Thymus (tissue), 11 donors: Measurements from ENCODE around the gene BMPER. TPM values are rescaled to one million over a fixed set of nuclear protein-coding genes. Genes with fewer than 3 reads are reported as not detected.

ENCODE experiments used
- DNase-seq, 9 donors: peaks; one replicate each; pipeline ENCODE4 v3.0.0-alpha.2; 2013; ENCODE audit warnings: low spot score in 9 of 9, low read depth in 6 of 9, missing footprints in 1 of 9
- H3K27ac ChIP-seq, 2 donors: one replicate each; pipeline ENCODE4 v1.5.1; 2013; ENCODE audit warnings: control low read depth in 1 of 2, low read depth in 1 of 2, low read length in 1 of 2, mild to moderate bottlenecking in 1 of 2, moderate library complexity in 1 of 2
- H3K27me3 ChIP-seq, 2 donors: one replicate each; pipeline ENCODE4 v1.5.1; 2013; ENCODE audit warnings: low read length in 1 of 2; ENCODE audit not compliant: control insufficient read depth in 2 of 2, insufficient read depth in 1 of 2
- H3K36me3 ChIP-seq, 2 donors: one replicate each; pipeline ENCODE4 v1.5.1; 2013; ENCODE audit warnings: low read length in 1 of 2, mild to moderate bottlenecking in 1 of 2, moderate library complexity in 1 of 2; ENCODE audit not compliant: control insufficient read depth in 2 of 2, insufficient read depth in 2 of 2
- H3K4me1 ChIP-seq, 2 donors: one replicate each; pipeline ENCODE4 v1.5.1; 2013; ENCODE audit warnings: low read length in 2 of 2; ENCODE audit not compliant: control insufficient read depth in 2 of 2, insufficient read depth in 2 of 2
- H3K4me3 ChIP-seq, 2 donors: one replicate each; pipeline ENCODE4 v1.5.1; 2013; ENCODE audit warnings: low read length in 2 of 2, control low read depth in 1 of 2, mild to moderate bottlenecking in 1 of 2
- H3K9me3 ChIP-seq, 2 donors: one replicate each; pipeline ENCODE4 v1.5.1; 2013; ENCODE audit warnings: low read length in 1 of 2, mild to moderate bottlenecking in 1 of 2; ENCODE audit not compliant: control insufficient read depth in 2 of 2, insufficient read depth in 1 of 2
- WGBS: extraction: QIAGEN DNeasy Blood & Tissue Kit; methylation state at CpG from one replicate; pipeline ENCODE4 v1.1.7; 2013; 5-methylcytosine and 5-hydroxymethylcytosine counted together
- polyA plus RNA-seq: library from polyadenylated mRNA; stranded (reverse); fragments of 200-250 nt; gene quantifications from one replicate; pipeline ENCODE4 v1.2.3, GENCODE V29; 2013
- total RNA-seq: library from RNA; stranded (reverse); fragments of 120-200 nt; gene quantifications from one replicate; pipeline ENCODE4 v1.2.4, GENCODE V29; 2013
- donor health status: healthy.

BMPER gene
- total and polyA plus RNA-seq, 2 donors, result 1.0 to 4.5 TPM

- Histone ChIP-seq H3K27ac (peak overlapping the region in 1 of 2 donors; percentile 5), H3K27me3 (no peaks in the 10 kb centered on the region), H3K9me3 (peaks cover 0 to 3% of the 10 kb centered on the region in 2 donors), H3K4me1 (peaks cover 0 to 4% of the 10 kb centered on the region in 2 donors), H3K36me3 (no peaks in the 10 kb centered on the region), H3K4me3 (no peak overlapping the region)
- no peak for DNase-seq
- 87% methylated on average over 4 of the region's 4 CpGs for WGBS
Measured at GRCh38 chr7:34096198-34096651, 190.9 kb downstream of the BMPER start.

GRCh38 chr7:34096777-34097176 is 191.4 kb downstream of the BMPER start:
- Histone ChIP-seq H3K36me3 (no peaks in the 10 kb centered on the region), H3K9me3 (peaks cover 0 to 3% of the 10 kb centered on the region in 2 donors), H3K4me3 (no peak overlapping the region), H3K27ac (no peak overlapping the region), H3K4me1 (peaks cover 0 to 4% of the 10 kb centered on the region in 2 donors), H3K27me3 (no peaks in the 10 kb centered on the region)
- no peak for DNase-seq
- 77% methylated on average over 2 of the region's 2 CpGs for WGBS

- no peak for DNase-seq
- Histone ChIP-seq H3K27ac (no peak overlapping the region), H3K27me3 (no peaks in the 10 kb centered on the region), H3K9me3 (peaks cover 0 to 3% of the 10 kb centered on the region in 2 donors), H3K4me3 (no peak overlapping the region), H3K36me3 (no peaks in the 10 kb centered on the region), H3K4me1 (peaks cover 0 to 4% of the 10 kb centered on the region in 2 donors)
- 82% methylated on average over 4 of the region's 4 CpGs for WGBS
Measured at GRCh38 chr7:34100661-34101060, 195.3 kb downstream of the BMPER start.

- Histone ChIP-seq H3K27me3 (no peaks in the 10 kb centered on the region), H3K27ac (no peak overlapping the region)
- 53% methylated on average over 6 of the region's 6 CpGs for WGBS
Measured at GRCh38 chr7:34104115-34104514, 198.8 kb downstream of the BMPER start.

GRCh38 chr7:34104992-34105391 is 199.7 kb downstream of the BMPER start:
- Histone ChIP-seq H3K27ac (no peak overlapping the region), H3K9me3 (peaks cover 0 to 3% of the 10 kb centered on the region in 2 donors), H3K4me1 (no peaks in the 10 kb centered on the region), H3K27me3 (no peaks in the 10 kb centered on the region), H3K4me3 (no peak overlapping the region), H3K36me3 (no peaks in the 10 kb centered on the region)
- DNase-seq, result no peak
- 96% methylated on average over 1 of the region's 1 CpG for WGBS

More at GRCh38 chr7:34104115-34104514, 198.8 kb downstream of the BMPER start:
- Histone ChIP-seq H3K4me1 (no peaks in the 10 kb centered on the region), H3K9me3 (peaks cover 0 to 3% of the 10 kb centered on the region in 2 donors), H3K36me3 (no peaks in the 10 kb centered on the region), H3K4me3 (no peak overlapping the region)
- no peak for DNase-seq

- WGBS, result 94% methylated on average over 5 of the region's 5 CpGs
- Histone ChIP-seq H3K27me3 (no peaks in the 10 kb centered on the region), H3K4me1 (no peaks in the 10 kb centered on the region), H3K36me3 (no peaks in the 10 kb centered on the region), H3K27ac (no peak overlapping the region), H3K4me3 (no peak overlapping the region), H3K9me3 (peaks cover 0 to 3% of the 10 kb centered on the region in 2 donors)
- DNase-seq, result peak in 1 of 9 donors; percentile 12
Measured at GRCh38 chr7:34107276-34107675, 201.9 kb downstream of the BMPER start.

GRCh38 chr7:34108165-34108564 is 202.8 kb downstream of the BMPER start:
- Histone ChIP-seq H3K9me3 (no peaks in the 10 kb centered on the region), H3K4me1 (no peaks in the 10 kb centered on the region), H3K27ac (no peak overlapping the region), H3K4me3 (no peak overlapping the region), H3K36me3 (no peaks in the 10 kb centered on the region), H3K27me3 (no peaks in the 10 kb centered on the region)
- 84% methylated on average over 4 of the region's 4 CpGs for whole genome bisulfite sequencing
- DNase-seq, result no peak

- H3K4me3 ChIP-seq, result no peak overlapping the region
- H3K4me1 ChIP-seq, result no peaks in the 10 kb centered on the region
- no peaks in the 10 kb centered on the region for H3K36me3 ChIP-seq
- 83% methylated on average over 8 of the region's 8 CpGs for WGBS
- H3K9me3 ChIP-seq, result no peaks in the 10 kb centered on the region
- no peaks in the 10 kb centered on the region for H3K27me3 ChIP-seq
- DNase-seq, result no peak
- H3K27ac ChIP-seq, result no peak overlapping the region
Measured at GRCh38 chr7:34109936-34110780, 204.8 kb downstream of the BMPER start.

- WGBS, result 63% methylated on average over 3 of the region's 3 CpGs
- no peaks in the 10 kb centered on the region for H3K9me3 ChIP-seq
- no peaks in the 10 kb centered on the region for H3K27me3 ChIP-seq
- no peaks in the 10 kb centered on the region for H3K4me1 ChIP-seq
- no peaks in the 10 kb centered on the region for H3K36me3 ChIP-seq
- no peak overlapping the region for H3K27ac ChIP-seq
- H3K4me3 ChIP-seq, result no peak overlapping the region
- DNase-seq, result no peak
Measured at GRCh38 chr7:34111031-34111430, 205.7 kb downstream of the BMPER start.
